Sigmoid colon (tissue), 3 donors: ENCODE measurements around the gene CMTM2.

Source experiments
- CTCF ChIP-seq, 4 experiments: fragments of 450-650 bp in 3 of 4; fragments of 200-600 bp in 1 of 4; IDR thresholded peaks; one replicate each; pipeline ENCODE4 v1.5.1; 2016 to 2019; ENCODE audit warnings: antibody characterized with exemption in 4 of 4, mild to moderate bottlenecking in 3 of 4, moderate library complexity in 2 of 4
- POLR2A ChIP-seq, 2 donors: fragments of 450-650 bp; IDR thresholded peaks; one replicate each; pipeline ENCODE4 v1.6.1; 2016; ENCODE audit warnings: antibody characterized with exemption in 2 of 2, mild to moderate bottlenecking in 2 of 2, moderate library complexity in 2 of 2

- TF ChIP-seq CTCF (IDR thresholded peaks at IDR 0.05) (no peak), POLR2A (IDR thresholded peaks at IDR 0.05) (no peak)
Observed at GRCh38 chr16:66592241-66592640, 13.0 kb downstream of the CMTM2 start.
